ENCODE data around the gene RYR3.

RYR3 gene

DNA sequence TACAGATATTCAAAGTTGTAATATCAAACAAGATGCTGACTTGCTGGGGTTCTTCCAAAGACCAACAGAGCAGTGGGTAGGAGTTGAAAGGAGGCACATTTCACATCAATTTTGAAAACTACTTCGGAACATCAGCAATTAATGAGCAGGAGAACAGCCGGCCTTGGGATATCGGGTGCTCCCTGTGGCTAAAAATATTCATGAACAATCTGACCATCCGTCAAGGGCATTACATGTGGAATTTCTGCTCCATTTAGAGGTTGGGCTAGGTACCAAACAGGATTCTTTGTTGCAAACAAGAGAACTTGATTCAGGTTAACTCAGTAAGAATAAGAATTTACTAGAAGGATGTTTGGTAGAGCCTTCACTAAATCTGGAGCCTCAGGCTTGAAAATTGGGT is 223.9 kb downstream of the RYR3 start:
- H3K4me3 ChIP-seq (ENCODE audit: low read depth, low read length) = no peak overlapping the region
- TF ChIP-seq, protein P1, sequence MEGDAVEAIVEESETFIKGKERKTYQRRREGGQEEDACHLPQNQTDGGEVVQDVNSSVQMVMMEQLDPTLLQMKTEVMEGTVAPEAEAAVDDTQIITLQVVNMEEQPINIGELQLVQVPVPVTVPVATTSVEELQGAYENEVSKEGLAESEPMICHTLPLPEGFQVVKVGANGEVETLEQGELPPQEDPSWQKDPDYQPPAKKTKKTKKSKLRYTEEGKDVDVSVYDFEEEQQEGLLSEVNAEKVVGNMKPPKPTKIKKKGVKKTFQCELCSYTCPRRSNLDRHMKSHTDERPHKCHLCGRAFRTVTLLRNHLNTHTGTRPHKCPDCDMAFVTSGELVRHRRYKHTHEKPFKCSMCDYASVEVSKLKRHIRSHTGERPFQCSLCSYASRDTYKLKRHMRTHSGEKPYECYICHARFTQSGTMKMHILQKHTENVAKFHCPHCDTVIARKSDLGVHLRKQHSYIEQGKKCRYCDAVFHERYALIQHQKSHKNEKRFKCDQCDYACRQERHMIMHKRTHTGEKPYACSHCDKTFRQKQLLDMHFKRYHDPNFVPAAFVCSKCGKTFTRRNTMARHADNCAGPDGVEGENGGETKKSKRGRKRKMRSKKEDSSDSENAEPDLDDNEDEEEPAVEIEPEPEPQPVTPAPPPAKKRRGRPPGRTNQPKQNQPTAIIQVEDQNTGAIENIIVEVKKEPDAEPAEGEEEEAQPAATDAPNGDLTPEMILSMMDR (IDR thresholded peaks at IDR 0.05; ENCODE audit: borderline replicate concordance, insufficient read depth, low read depth, low read length) = no peak

DNA sequence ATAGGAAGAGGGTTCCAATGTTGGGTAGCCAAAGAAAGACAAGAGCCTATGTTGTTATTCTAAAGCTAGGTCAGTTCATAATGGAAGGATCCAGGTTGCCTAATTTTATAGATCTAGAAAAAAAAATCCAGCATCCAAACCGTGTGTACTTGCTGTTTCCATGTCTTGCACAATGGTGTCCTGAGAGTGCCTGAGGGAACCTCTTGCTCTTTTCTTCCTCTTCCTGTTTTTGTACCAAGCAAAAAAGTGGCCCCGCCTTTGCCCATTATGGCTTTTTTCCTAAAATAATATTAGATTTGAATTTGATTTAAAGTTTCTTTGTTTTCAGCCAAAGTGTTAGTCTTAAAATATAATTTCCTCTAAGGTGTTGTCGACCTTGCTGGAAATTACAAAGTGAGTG is 224.4 kb downstream of the RYR3 start:
- H3K4me3 ChIP-seq (ENCODE audit: low read depth, low read length) = no peak overlapping the region
- TF ChIP-seq, protein P1 (IDR thresholded peaks at IDR 0.05; ENCODE audit: borderline replicate concordance, insufficient read depth, low read depth, low read length) = no peak

DNA sequence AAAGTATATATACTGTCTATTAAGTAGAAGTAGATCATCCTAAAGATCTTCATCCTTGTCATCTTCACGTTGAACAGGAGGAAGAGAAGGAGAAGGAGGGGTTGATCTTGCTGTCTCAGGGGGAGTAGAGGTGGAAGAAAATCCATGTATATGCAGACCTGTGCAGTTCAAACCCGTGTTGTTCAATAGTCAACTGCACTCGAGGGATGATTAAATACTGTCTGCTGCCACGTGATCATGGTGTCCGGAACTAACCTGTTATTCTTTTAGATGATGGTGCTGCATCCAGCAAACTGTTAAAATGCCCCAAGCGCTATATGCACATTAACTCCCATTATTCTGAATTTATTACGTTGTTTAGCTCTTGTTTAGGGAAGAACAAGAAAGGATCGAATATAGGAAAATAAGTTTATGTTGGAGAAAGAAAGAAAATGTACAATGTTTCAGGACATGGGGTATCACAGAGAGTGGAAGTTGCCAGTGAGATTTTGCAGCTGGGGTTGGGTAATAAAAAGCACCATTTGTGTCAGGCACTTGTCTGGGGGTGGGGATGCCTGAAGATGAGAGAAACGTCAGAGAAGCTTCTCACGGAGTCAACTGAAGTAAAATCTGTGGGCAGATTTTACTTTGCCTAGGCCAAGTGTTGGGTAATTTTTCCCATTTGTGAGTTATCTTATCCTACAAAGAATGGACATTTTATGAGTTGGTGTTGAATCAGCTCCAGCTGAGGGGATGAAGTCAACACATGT is 229.2 kb downstream of the RYR3 start:
- H3K4me3 ChIP-seq (ENCODE audit: low read depth, low read length) = no peak overlapping the region
- TF ChIP-seq, protein P1 (IDR thresholded peaks at IDR 0.05; ENCODE audit: borderline replicate concordance, insufficient read depth, low read depth, low read length) = no peak

DNA sequence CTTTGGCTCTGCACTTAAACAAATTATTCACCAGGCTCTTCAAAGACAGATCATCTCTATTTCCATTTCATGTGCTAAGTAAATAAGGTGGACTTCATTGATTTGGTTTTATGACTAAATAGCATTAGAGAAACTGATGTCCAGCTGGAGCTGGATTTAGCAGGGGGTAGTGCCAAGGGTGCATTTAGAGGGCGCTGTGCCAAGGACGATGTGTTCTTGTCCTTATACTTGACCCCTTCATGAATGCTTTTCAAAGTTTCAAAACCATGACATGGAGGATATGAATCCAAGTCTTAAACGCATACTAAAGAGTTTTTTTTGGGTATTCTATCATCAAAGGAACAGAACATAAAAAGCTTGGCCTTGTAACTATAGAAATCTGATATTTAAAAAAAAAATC is 233.2 kb downstream of the RYR3 start:
- no peak overlapping the region for H3K4me3 ChIP-seq (ENCODE audit: low read depth, low read length)
- TF ChIP-seq, protein P1 (IDR thresholded peaks at IDR 0.05; ENCODE audit: borderline replicate concordance, insufficient read depth, low read depth, low read length) = no peak

DNA sequence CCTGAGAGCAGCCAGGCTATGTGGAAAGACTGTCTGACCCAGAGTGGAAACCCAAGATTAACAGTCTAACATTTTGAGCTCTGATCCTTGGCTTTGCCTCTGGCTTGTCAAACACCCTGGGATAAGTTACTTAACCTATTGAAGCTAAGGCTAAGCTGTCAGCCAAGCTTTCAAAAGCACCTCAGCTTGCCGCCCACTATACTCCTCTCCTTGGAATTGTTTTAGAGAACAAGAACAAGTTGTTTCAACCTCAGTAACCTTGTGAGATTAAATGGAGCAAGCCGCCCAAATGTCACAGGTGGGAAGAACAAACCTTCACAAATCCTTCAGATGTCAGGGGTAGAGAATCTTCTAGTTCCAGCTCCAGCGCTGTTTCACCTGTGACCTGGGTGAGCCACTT is 235.1 kb downstream of the RYR3 start:
- TF ChIP-seq, protein P1 (IDR thresholded peaks at IDR 0.05; ENCODE audit: borderline replicate concordance, insufficient read depth, low read depth, low read length) = no peak

DNA sequence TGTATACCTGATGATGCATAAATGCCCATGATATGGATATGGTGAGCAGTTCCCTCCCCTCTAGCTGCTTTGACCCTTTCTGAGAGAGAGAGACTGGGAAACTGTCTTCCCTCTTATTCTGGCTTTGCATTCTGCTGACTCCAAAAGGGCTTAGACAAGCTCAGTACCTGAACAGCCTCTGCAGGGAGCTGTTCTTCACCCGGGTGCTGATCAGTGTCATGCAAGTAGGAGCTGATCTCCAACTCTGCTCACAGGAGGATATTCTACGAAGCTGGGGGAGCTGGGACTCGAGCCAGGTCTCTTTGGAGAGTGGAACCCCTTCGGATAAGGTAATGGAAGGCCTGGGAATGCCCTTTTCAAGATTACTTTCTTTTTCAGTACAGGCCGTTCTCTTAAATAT is 237.1 kb downstream of the RYR3 start:
- no peak overlapping the region for H3K4me3 ChIP-seq (ENCODE audit: low read depth, low read length)
- TF ChIP-seq, protein P1 (IDR thresholded peaks at IDR 0.05; ENCODE audit: borderline replicate concordance, insufficient read depth, low read depth, low read length) = no peak

More for the DNA sequence above, 235.1 kb downstream of the RYR3 start:
- no peak overlapping the region for H3K4me3 ChIP-seq (ENCODE audit: low read depth, low read length)

DNA sequence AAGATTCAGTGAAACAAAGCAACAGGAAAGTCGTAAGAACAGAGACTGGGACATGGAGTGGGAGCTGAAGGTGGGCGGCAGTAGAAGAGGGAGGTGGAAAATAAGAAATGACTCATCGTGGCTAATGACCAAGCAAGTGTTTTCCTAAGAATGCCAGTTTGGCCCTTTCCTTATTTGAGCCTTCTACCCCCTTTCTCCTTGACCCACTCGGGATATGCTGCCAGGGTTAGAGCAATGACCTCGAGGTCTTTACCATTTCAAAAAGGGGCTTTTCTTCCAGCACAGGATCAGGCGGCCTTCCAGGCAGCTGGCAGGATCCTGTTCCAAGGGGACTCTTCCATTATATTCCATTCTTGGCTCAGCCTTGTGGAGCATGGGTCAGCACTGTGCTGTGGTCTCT is 241.1 kb downstream of the RYR3 start:
- no peak overlapping the region for H3K4me3 ChIP-seq (ENCODE audit: low read depth, low read length)
- TF ChIP-seq, protein P1 (IDR thresholded peaks at IDR 0.05; ENCODE audit: borderline replicate concordance, insufficient read depth, low read depth, low read length) = no peak
